ENCODE measurements around the gene RGS6.
A peak's percentile ranks its signal among the peaks of the same experiment; 100 is the strongest.

Gene RGS6

GRCh38 chr14:72172049-72172448, 239.8 kb downstream of the RGS6 start:
- no peaks in the 10 kb centered on the region for H3K36me3 ChIP-seq (ENCODE audit: insufficient read depth, insufficient read length, low read length)
- no peak for TF ChIP-seq SUZ12 (IDR thresholded peaks at IDR 0.05; ENCODE audit: extremely low read depth, insufficient read depth, insufficient read length)
- TF ChIP-seq YY1 (IDR thresholded peaks at IDR 0.05; ENCODE audit: insufficient read depth, insufficient read length): no peak
- TF ChIP-seq ZNF274 (IDR thresholded peaks at IDR 0.05; ENCODE audit: low read depth, low read length): no peak
- H3K4me1 ChIP-seq (ENCODE audit: insufficient read depth, insufficient read length): no peaks in the 10 kb centered on the region
- H3K9ac ChIP-seq (ENCODE audit: insufficient read length, low read depth): no peak overlapping the region
- no peaks in the 10 kb centered on the region for H3K27me3 ChIP-seq (ENCODE audit: insufficient read depth, insufficient read length)
- peaks cover 5% of the 10 kb centered on the region; the same call in 1 of the 2 replicates for H3K9me3 ChIP-seq (ENCODE audit: insufficient read depth, low read length)
- no peak overlapping the region for H3K4me3 ChIP-seq (ENCODE audit: insufficient read length, low read depth)
- DNase-seq (ENCODE audit: low read depth, low spot score): no peak

DNA sequence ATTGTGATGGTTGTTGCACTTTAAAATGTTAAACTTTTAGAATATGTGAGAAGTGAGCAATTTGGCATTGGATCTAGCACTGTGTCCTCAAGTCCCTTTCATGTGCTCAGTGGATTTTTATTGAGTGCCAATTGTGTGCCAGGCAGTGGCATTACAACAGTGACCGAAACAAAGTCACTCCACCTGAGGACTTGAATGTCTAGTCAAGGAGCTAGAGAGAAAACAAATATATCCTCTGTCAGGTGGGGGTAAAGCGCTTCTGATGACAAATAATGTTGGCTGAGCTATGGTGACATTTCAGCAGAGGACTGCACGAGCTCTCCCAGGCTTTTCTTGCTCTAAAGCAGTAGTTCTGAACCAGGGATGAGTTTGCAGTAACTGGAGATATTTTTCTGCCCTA, 240.4 kb downstream of the RGS6 start:
- Histone ChIP-seq H3K36me3 (ENCODE audit: insufficient read depth, insufficient read length, low read length) (no peaks in the 10 kb centered on the region), H3K4me3 (ENCODE audit: insufficient read length, low read depth) (no peak overlapping the region), H3K9me3 (ENCODE audit: insufficient read depth, low read length) (peaks cover 5% of the 10 kb centered on the region; the same call in 1 of the 2 replicates), H3K4me1 (ENCODE audit: insufficient read depth, insufficient read length) (no peaks in the 10 kb centered on the region), H3K27me3 (ENCODE audit: insufficient read depth, insufficient read length) (no peaks in the 10 kb centered on the region), H3K9ac (ENCODE audit: insufficient read length, low read depth) (no peak overlapping the region)
- no peak for TF ChIP-seq YY1 (IDR thresholded peaks at IDR 0.05; ENCODE audit: insufficient read depth, insufficient read length)
- TF ChIP-seq SUZ12 (IDR thresholded peaks at IDR 0.05; ENCODE audit: extremely low read depth, insufficient read depth, insufficient read length): no peak
- TF ChIP-seq ZNF274 (IDR thresholded peaks at IDR 0.05; ENCODE audit: low read depth, low read length): no peak
- no peak for DNase-seq (ENCODE audit: low read depth, low spot score)

DNA sequence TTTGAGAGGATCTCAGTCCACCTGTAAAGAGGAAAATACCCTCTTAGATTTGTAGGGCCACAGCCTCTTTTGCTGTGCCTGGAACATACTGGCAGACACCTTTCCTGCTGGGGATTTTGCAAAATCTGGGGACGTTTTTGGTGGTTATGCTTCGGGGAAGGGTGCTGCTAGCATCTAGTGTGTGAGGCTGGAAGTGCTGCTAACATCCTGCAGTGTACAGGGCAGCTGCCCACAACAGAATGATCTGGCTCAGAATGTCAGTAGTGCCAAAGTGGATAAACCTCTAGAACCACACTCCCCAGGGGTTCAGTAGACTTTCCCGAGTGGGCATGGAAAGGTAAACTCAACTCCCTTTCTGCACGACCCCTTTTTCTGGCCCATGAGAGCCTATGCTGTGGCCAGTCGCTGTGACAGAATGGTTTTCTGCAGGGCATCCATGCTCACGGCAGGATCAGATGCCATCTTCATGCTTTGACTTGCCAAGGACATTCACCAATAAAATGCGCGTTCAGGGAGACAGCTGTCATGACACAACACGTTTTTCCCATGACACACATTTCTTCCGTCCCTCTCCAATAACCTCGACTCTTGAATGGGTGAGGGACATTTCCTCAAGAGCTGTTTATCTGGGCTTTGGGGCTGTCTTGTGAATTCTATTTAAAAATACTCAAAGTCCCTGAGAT, 240.9 kb downstream of the RGS6 start:
- no peak for DNase-seq (ENCODE audit: low read depth, low spot score)
- TF ChIP-seq ZNF274 (IDR thresholded peaks at IDR 0.05; ENCODE audit: low read depth, low read length) (no peak), SUZ12 (IDR thresholded peaks at IDR 0.05; ENCODE audit: extremely low read depth, insufficient read depth, insufficient read length) (no peak), YY1 (IDR thresholded peaks at IDR 0.05; ENCODE audit: insufficient read depth, insufficient read length) (no peak)
- no peaks in the 10 kb centered on the region for H3K4me1 ChIP-seq (ENCODE audit: insufficient read depth, insufficient read length)
- no peaks in the 10 kb centered on the region for H3K27me3 ChIP-seq (ENCODE audit: insufficient read depth, insufficient read length)
- no peaks in the 10 kb centered on the region for H3K36me3 ChIP-seq (ENCODE audit: insufficient read depth, insufficient read length, low read length)
- H3K4me3 ChIP-seq (ENCODE audit: insufficient read length, low read depth): no peak overlapping the region
- H3K9ac ChIP-seq (ENCODE audit: insufficient read length, low read depth): no peak overlapping the region
- H3K9me3 ChIP-seq (ENCODE audit: insufficient read depth, low read length): peaks cover 5% of the 10 kb centered on the region; the same call in 1 of the 2 replicates

DNA sequence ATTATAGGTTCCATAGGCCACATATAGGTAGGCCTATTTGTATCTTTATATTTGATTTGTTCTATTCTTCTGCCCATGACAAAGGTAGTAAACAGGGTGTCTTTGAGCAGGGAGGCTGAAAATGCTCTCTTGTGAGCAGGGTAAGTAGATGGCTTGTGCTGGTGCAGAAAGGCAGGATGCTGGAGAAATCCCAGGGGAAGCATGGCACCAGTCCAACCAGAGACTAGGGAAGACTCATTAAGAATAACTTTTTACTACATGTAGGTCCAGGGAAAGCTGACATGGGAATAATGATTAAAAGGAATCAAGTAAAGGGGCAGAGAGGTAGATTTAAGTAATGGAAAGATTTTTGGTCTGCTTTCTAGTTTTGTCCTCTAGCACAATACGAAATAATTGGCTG, 245.0 kb downstream of the RGS6 start:
- Histone ChIP-seq H3K9ac (ENCODE audit: insufficient read length, low read depth) (no peak overlapping the region), H3K36me3 (ENCODE audit: insufficient read depth, insufficient read length, low read length) (no peaks in the 10 kb centered on the region), H3K9me3 (ENCODE audit: insufficient read depth, low read length) (peaks cover 8% of the 10 kb centered on the region; the same call in 1 of the 2 replicates), H3K4me3 (ENCODE audit: insufficient read length, low read depth) (no peak overlapping the region), H3K27me3 (ENCODE audit: insufficient read depth, insufficient read length) (no peaks in the 10 kb centered on the region), H3K4me1 (ENCODE audit: insufficient read depth, insufficient read length) (no peaks in the 10 kb centered on the region)
- no peak for DNase-seq (ENCODE audit: low read depth, low spot score)
- TF ChIP-seq YY1 (IDR thresholded peaks at IDR 0.05; ENCODE audit: insufficient read depth, insufficient read length) (no peak), ZNF274 (IDR thresholded peaks at IDR 0.05; ENCODE audit: low read depth, low read length) (no peak), SUZ12 (IDR thresholded peaks at IDR 0.05; ENCODE audit: extremely low read depth, insufficient read depth, insufficient read length) (no peak)

GRCh38 chr14:72178517-72178916, 246.3 kb downstream of the RGS6 start:
- Histone ChIP-seq H3K4me1 (ENCODE audit: insufficient read depth, insufficient read length) (no peaks in the 10 kb centered on the region), H3K4me3 (ENCODE audit: insufficient read length, low read depth) (no peak overlapping the region)

GRCh38 chr14:72182708-72183432, 250.6 kb downstream of the RGS6 start:
- no peak for TF ChIP-seq YY1 (IDR thresholded peaks at IDR 0.05; ENCODE audit: insufficient read depth, insufficient read length)
- no peaks in the 10 kb centered on the region for H3K36me3 ChIP-seq (ENCODE audit: insufficient read depth, insufficient read length, low read length)
- no peak overlapping the region for H3K9ac ChIP-seq (ENCODE audit: insufficient read length, low read depth)
- H3K4me3 ChIP-seq (ENCODE audit: insufficient read length, low read depth): no peak overlapping the region
- H3K27me3 ChIP-seq (ENCODE audit: insufficient read depth, insufficient read length): no peaks in the 10 kb centered on the region
- no peak for DNase-seq (ENCODE audit: low read depth, low spot score)
- H3K4me1 ChIP-seq (ENCODE audit: insufficient read depth, insufficient read length): no peaks in the 10 kb centered on the region
- peaks cover 8% of the 10 kb centered on the region; the same call in 1 of the 2 replicates for H3K9me3 ChIP-seq (ENCODE audit: insufficient read depth, low read length)

More at GRCh38 chr14:72178517-72178916, 246.3 kb downstream of the RGS6 start:
- Histone ChIP-seq H3K27me3 (ENCODE audit: insufficient read depth, insufficient read length) (no peaks in the 10 kb centered on the region), H3K9ac (ENCODE audit: insufficient read length, low read depth) (no peak overlapping the region), H3K36me3 (ENCODE audit: insufficient read depth, insufficient read length, low read length) (no peaks in the 10 kb centered on the region), H3K9me3 (ENCODE audit: insufficient read depth, low read length) (peaks cover 8% of the 10 kb centered on the region; the same call in 1 of the 2 replicates)
- peak; percentile 6 for DNase-seq (ENCODE audit: low read depth, low spot score)
- TF ChIP-seq ZNF274 (IDR thresholded peaks at IDR 0.05; ENCODE audit: low read depth, low read length) (no peak), YY1 (IDR thresholded peaks at IDR 0.05; ENCODE audit: insufficient read depth, insufficient read length) (no peak), SUZ12 (IDR thresholded peaks at IDR 0.05; ENCODE audit: extremely low read depth, insufficient read depth, insufficient read length) (no peak)

DNA sequence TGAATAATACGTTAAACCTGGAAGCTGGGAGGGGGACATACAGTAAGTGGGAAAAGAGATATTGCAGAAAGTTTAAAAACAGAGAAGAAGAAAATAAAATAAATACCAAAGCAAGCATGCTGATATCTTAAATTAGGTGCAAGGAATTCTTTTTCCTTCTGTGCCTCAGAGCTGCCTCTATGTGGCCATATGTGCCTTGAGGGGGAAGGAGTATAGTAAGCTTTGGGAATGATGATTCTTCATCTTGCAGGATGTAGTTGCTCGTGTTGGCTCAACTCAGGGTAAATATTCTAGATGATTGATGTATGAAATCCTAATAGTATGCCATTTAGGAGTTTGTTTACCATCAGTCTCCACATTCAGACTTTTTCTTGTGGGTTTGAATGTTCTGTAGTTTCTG, 251.4 kb downstream of the RGS6 start:
- peaks cover 4% of the 10 kb centered on the region; the same call in 1 of the 2 replicates for H3K9me3 ChIP-seq (ENCODE audit: insufficient read depth, low read length)
- DNase-seq (ENCODE audit: low read depth, low spot score): no peak
- no peaks in the 10 kb centered on the region for H3K4me1 ChIP-seq (ENCODE audit: insufficient read depth, insufficient read length)
- no peak overlapping the region for H3K4me3 ChIP-seq (ENCODE audit: insufficient read length, low read depth)
- H3K36me3 ChIP-seq (ENCODE audit: insufficient read depth, insufficient read length, low read length): no peaks in the 10 kb centered on the region
- TF ChIP-seq ZNF274 (IDR thresholded peaks at IDR 0.05; ENCODE audit: low read depth, low read length): no peak
- TF ChIP-seq YY1 (IDR thresholded peaks at IDR 0.05; ENCODE audit: insufficient read depth, insufficient read length): no peak
- no peak for TF ChIP-seq SUZ12 (IDR thresholded peaks at IDR 0.05; ENCODE audit: extremely low read depth, insufficient read depth, insufficient read length)
- H3K27me3 ChIP-seq (ENCODE audit: insufficient read depth, insufficient read length): no peaks in the 10 kb centered on the region
- H3K9ac ChIP-seq (ENCODE audit: insufficient read length, low read depth): no peak overlapping the region
